Left cardiac atrium (tissue), 4 donors: Measurements from ENCODE around the gene KTI12. TPM values are rescaled to one million over a fixed set of nuclear protein-coding genes. Genes with fewer than 3 reads are reported as not detected.

Experiments used
- ATAC-seq, 2 donors: fragments of 200-7000 bp; cut with Tn5 transposase; one replicate each; pipeline ENCODE4 v1.9.1; 2020; ENCODE audit warnings: mild to moderate bottlenecking in 2 of 2, moderate library complexity in 2 of 2
- DNase-seq: peaks from one replicate; pipeline ENCODE4 v3.0.0-alpha.2; 2020
- intact Hi-C, 2 donors: fragments of 100-400 bp; cut with DNase I; formaldehyde crosslinking; loops; one replicate each; pipeline versions ENCODE4 v1.14.1 to v1.15.1; 2022 to 2023
- total RNA-seq, 2 donors: library from RNA; stranded (reverse); fragmentation: NEBNext Ultra II Directional; extraction: Animal tissue kit (Norgen Biotek cat#: 25700); gene quantifications; one replicate each; pipeline ENCODE4 v1.2.1, GENCODE V29; 2021
- donor health status: DM: no; HTN: yes; CAD: no.
- donor health status: DM: no; HTN: yes; CAD: no; lungs with severe emphysema.
- donor health status: DM: yes; HTN: yes; CAD: no.
- donor health status: Dilated cardiomyopathy.

The KTI12 gene
- total RNA-seq, 2 donors from 2014 or later = 3.9 to 5.4 TPM

DNA sequence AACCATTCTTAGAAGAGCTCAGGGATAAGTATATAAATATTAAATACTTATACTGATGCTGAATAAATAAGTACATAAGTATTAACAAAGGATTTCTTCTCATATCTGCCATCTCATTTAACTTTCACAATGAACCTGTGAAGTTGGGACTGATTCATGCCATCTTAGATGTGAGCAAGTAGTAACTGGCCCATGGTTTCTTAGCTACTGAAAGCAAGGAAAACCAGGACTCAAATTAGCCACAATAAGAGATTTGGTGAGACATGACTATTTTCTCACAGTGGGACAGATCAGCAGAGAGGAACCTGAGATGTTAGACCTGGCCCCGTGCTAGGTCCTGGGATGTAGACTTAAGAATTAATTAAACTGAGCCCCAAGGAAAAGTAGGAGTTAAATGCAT, 34.9 kb downstream of the KTI12 start:
- intact Hi-C loops = no loop called here
- DNase-seq (no peak), ATAC-seq (no peak)

DNA sequence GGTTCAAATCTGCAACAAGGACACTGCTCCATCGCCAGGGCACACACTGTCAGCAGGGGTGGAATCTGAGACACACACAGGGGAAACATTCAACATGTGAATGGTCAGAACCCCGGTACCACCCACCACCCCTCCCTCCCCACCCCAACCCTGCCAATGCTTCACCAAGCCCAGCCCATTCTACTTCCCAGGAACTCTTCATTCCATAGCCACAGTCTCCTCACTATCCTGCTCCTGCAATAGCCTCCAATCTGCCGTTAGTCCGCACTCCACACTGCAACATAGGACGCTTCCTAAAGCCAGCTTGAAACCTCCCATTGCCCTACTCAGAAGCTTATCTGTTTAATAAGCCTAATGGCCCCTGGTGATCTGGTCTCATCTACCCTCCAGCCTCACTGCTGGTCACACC, 35.6 kb downstream of the KTI12 start:
- intact Hi-C loops = no loop called here
- ATAC-seq = no peak

DNA sequence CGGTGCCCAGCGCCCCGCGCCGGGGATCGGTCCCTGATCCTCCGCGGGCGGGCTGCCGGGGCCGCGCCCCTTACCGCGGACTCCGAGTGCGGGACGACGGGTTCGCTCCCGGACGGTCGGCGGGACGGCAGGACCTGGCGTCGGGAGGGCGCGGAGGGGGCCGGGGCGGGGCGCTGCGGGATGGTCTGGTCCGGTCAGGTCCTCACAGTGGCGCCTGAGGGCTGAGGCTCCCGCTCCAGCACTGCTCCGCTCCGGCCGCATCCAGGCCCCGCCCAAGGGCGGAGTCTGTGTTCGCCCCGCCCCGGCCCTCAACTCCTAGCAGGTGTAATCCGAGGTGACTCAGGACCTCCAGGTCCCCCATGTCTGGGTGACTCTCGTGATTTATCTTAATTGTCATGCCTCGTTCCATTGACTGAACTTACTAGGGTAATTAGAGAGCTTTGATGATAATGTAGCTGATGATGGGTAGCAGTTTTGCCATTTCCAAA, 43.1 kb downstream of the KTI12 start, which contains the start of gene RAB3B:
Gene RAB3B (minus strand): TSS at position 223 of the 488 bp plus-strand sequence. CDS start 13,583 bp downstream, outside the sequence.
- DNase-seq (peak; percentile 54), ATAC-seq (peak; percentile 87 to 95)
- intact Hi-C loops = no loop called here

More for the DNA sequence above, 35.6 kb downstream of the KTI12 start:
- DNase-seq = no peak

DNA sequence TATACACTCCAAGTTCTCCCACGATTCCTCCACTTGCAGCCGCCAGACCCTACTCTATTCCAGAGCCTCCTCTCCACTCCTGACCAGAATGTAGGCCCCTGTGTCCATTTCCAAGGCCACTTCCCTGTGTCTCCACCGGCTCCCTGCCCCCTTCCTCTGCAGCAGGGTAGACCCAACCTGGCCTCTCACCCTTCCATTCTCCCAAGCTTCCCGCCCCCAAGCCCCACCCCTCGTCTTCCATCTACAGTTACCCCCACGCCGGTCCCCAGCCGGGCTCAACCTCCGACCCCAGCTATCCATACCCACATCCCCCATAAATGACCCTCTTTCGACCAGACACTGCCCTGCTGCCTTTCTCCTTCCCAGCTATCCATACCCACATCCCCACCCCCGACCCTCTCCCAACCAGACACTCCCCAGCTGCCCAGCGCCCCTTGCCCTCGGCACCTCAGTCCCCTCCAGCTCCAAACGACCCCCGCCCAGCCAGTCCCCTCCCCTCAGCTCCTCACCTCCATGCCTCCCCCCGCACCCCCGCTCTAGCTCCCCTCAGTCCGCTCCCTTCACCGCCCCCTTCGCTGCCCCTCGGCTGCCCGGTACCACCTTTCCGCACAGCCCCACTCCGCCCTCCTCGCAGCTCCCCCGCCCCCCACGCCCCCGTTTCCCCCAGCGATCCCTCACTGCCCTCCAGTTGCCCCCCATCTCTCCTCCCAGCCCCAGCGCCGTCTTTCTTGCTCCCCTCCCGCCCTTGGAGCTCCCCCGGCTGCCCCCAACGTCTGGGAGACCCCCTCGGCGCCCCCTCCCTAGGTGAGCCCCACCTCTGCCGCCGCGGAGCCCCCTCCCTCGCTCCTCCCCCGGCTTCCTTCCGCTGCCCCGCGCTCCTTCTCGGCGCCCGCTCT, 43.8 kb downstream of the KTI12 start:
- intact Hi-C loops = no loop called here
- DNase-seq = no peak
- no peak for ATAC-seq

DNA sequence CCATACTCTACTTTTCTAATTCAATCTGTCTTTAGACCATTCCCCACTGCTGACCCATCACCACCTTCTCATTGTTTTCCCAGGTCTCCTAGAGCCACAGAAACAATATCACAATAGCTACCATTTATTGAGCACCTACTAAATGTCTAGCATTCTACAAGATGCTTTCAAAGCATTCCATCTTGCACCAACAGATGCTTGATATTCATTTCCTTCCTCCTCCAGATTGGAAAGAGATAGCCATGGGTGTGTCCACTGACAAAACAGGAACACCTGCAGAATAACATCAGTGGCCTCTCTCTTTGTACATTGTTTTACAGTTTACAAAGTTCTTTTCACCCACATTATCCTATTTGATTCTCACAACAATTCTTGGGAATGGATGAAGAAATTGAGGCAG, 45.4 kb downstream of the KTI12 start:
- DNase-seq (no peak), ATAC-seq (no peak)
- intact Hi-C loops = no loop called here

DNA sequence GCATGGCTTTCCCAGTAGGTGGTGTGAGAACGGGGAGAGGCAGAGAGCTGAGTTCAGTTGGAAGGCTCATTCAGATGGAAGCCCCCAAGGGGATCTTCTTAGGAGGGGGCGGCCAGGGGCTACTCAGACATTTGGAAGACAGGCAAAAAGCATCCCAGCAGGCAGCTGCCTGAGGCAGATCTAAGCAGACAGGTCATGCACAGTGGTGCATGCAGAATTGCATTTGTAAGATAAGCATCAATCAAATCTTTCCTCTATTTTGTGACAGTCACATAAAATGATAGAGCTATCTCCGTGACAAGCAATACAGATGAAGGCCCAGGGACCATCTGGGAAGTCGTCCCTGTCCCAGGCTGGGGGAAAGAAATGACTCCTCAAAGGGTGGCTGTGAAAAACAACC, 46.9 kb downstream of the KTI12 start:
- intact Hi-C loops = no loop called here
- no peak for ATAC-seq
- DNase-seq = no peak

DNA sequence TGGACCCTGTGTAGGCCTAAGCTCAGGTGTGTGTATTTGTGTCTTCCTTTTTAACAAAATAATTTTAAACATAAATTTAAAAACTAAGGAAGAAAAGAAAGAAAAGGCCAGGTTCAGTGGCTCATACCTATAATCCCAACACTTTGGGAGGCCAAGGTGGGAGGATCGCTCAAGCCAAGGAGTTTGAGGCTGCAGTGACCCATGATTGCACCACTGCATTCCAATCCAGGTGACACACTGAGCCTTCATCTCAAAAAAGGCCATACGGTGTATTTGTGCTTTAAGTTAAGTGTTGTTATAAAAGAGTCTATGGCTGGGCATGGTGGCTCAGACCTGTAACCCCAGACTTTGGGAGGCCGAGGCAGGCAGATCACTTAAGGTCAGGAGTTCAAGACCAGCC, 51.4 kb downstream of the KTI12 start:
- DNase-seq = no peak
- ATAC-seq = no peak

More for the DNA sequence above, 51.4 kb downstream of the KTI12 start:
- intact Hi-C loops = no loop called here

Other genes starting within 250 kb of the KTI12 start
- gene NRDC, start 155.1 kb downstream of the KTI12 start, total RNA-seq = 100 to 1,000 TPM; 120 to 136 TPM
- gene RAB3B, start 43.1 kb downstream of the KTI12 start, total RNA-seq = not detected
- gene TXNDC12, start 21.4 kb upstream of the KTI12 start, total RNA-seq = 10 to 100 TPM; 29.9 to 38.7 TPM
- gene BTF3L4, start 22.5 kb upstream of the KTI12 start, total RNA-seq = 10 to 100 TPM; 28.7 to 36.3 TPM
- gene ZFYVE9, start 108.3 kb upstream of the KTI12 start, total RNA-seq = 10 to 100 TPM; 15.5 to 16.1 TPM